Tibial nerve (tissue), 3 donors: ENCODE data around the gene KRTAP5-1.

Experiments
- CTCF ChIP-seq, 5 experiments: fragments of 200-600 bp in 3 of 5; fragments of 450-650 bp in 2 of 5; sonication (generic) in 3 of 5; IDR thresholded peaks; one replicate each; pipeline ENCODE4 v1.5.1; 2016 to 2019; ENCODE audit warnings: antibody characterized with exemption in 5 of 5, mild to moderate bottlenecking in 3 of 5, moderate library complexity in 2 of 5
- POLR2A ChIP-seq, 2 donors: fragments of 450-650 bp; IDR thresholded peaks; one replicate each; pipeline ENCODE4 v1.6.1; 2017; ENCODE audit warnings: antibody characterized with exemption in 2 of 2, mild to moderate bottlenecking in 2 of 2, moderate library complexity in 2 of 2

DNA sequence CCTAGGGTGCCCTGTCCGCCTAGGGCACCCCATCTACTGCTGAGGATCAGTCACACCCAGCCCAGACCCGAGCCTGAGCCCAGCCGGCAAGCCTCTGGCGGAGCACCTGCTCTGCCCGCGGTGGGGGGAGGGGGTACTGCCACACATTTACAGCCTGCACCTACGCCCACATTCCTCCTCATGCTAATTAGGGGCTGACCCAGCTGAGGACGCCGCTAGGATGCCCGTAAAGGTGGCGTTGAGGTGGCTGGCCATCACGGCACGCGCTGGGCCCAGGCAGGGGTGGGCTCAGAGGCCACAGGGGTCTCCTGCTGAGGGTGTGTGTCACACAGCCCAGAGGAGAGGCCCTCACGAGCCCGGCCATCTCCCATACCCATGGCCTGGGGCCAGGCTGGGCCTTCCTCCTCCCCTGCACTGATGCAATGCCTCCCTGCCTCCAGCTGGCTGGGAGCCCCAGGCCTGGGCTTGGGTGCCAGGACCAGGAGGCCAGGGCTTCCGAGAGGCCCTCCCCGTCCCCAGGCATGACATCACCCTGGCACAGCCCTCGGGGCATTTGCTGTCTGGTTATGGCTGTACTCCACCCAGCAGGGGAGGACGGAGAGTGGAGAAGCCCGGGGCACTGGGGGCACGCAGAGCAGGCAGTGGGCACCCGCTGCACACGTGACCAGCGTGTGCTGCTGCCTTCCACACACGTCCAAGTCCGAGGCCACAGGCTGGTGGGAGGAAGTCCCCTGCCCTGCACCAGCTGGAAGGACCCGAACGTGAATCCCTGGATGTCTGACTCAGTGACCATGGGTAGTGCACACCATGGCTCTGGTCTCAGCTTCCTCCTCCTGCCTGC is 25.8 kb downstream of the KRTAP5-1 start:
- TF ChIP-seq CTCF (IDR thresholded peaks at IDR 0.05) (peak in 2 of 5 experiments; percentile 13 to 25), POLR2A (IDR thresholded peaks at IDR 0.05) (peak in 1 of 2 donors; percentile 55)
